H1 (cell line): ENCODE results near the gene B4GALT5. TPM values are rescaled to one million over a fixed set of nuclear protein-coding genes. Genes with fewer than 3 reads are reported as not detected.

ENCODE experiments used
- CTCF ChIA-PET: fragments of 300-600 bp; sonication (Branson Sonifier 250); formaldehyde crosslinking; loops from one replicate; lab custom pipeline; 2021; ENCODE audit not compliant: partially characterized antibody; lab: Charles Lee
- POLR2A ChIA-PET: fragments of 300-600 bp; sonication (Branson Sonifier 250); formaldehyde crosslinking; loops from one replicate; lab custom pipeline; 2021; ENCODE audit warnings: inconsistent platforms; ENCODE audit not compliant: partially characterized antibody; lab: Charles Lee
- DNase-seq, 2 experiments: peaks; one replicate each; pipeline versions ENCODE4 v3.0.0 to v3.0.0-alpha.2; 2010 to 2022; ENCODE audit warnings: low spot score in 2 of 2, low read depth in 1 of 2, mixed read lengths in 1 of 2
- FAIRE-seq: peaks from 2 replicates; lab custom pipeline; 2011; peaks lifted over from hg19 to GRCh38; lab: Jason Lieb, UNC
- H2AFZ ChIP-seq: 2 replicates; pipeline ENCODE4 v1.8.1; 2012; ENCODE audit warnings: low read length, inconsistent platforms
- H2AK5ac ChIP-seq: 2 replicates; pipeline ENCODE4 v1.6.1; 2013; ENCODE audit warnings: low read depth, low read length
- H2BK120ac ChIP-seq: replicated peaks from 2 replicates; pipeline ENCODE3; 2013; ENCODE audit warnings: low read depth, low read length, inconsistent platforms
- H2BK12ac ChIP-seq: 2 replicates; pipeline ENCODE4 v1.6.1; 2013; ENCODE audit warnings: low read depth, low read length
- H2BK15ac ChIP-seq: 2 replicates; pipeline ENCODE4 v1.6.1; 2013; ENCODE audit warnings: low read length
- H2BK20ac ChIP-seq: 2 replicates; pipeline ENCODE4 v1.6.1; 2013; ENCODE audit warnings: low read length
- H2BK5ac ChIP-seq: 2 replicates; pipeline ENCODE4 v1.6.1; 2013; ENCODE audit warnings: low read depth, low read length
- H3K14ac ChIP-seq: 2 replicates; pipeline ENCODE4 v1.6.1; 2013; ENCODE audit warnings: inconsistent platforms; ENCODE audit not compliant: insufficient read length
- H3K18ac ChIP-seq: 2 replicates; pipeline ENCODE4 v1.6.1; 2013; ENCODE audit warnings: low read length; ENCODE audit errors: extremely low read depth
- H3K23ac ChIP-seq: 2 replicates; pipeline ENCODE4 v1.6.1; 2013; ENCODE audit warnings: inconsistent platforms; ENCODE audit not compliant: insufficient read length
- H3K23me2 ChIP-seq: 2 replicates; pipeline ENCODE4 v1.6.1; 2013; ENCODE audit warnings: low read depth, low read length
- H3K27ac ChIP-seq: 2 replicates; pipeline ENCODE4 v1.6.1; 2011; ENCODE audit warnings: low read depth, low read length, inconsistent platforms
- H3K27me3 ChIP-seq, 4 experiments: replicated peaks in 1 of 4; 1 replicate in 1 of 4; 2 replicates in 3 of 4; pipeline versions ENCODE4 v1.6.1 to v1.8.1; 2011 to 2013; ENCODE audit warnings: low read length in 3 of 4, mild to moderate bottlenecking in 3 of 4, inconsistent platforms in 2 of 4, mixed read lengths in 2 of 4, moderate library complexity in 1 of 4; ENCODE audit not compliant: control insufficient read depth in 3 of 4, insufficient read depth in 3 of 4; ENCODE audit errors: extremely low read depth in 1 of 4
- H3K36me3 ChIP-seq, 4 experiments: 2 replicates each; pipeline versions ENCODE4 v1.6.1 to v1.8.1; 2011 to 2013; ENCODE audit warnings: mild to moderate bottlenecking in 4 of 4, low read length in 3 of 4, moderate library complexity in 2 of 4, control low read depth in 1 of 4, inconsistent platforms in 1 of 4; ENCODE audit not compliant: insufficient read depth in 4 of 4, control insufficient read depth in 2 of 4
- H3K4ac ChIP-seq: replicated peaks from 2 replicates; pipeline ENCODE3; 2013; ENCODE audit warnings: low read length, low read depth, mixed read lengths, inconsistent platforms; ENCODE audit not compliant: insufficient read length
- H3K4me1 ChIP-seq, 4 experiments: replicated peaks in 1 of 4; 1 replicate in 1 of 4; 2 replicates in 3 of 4; pipeline versions ENCODE4 v1.6.1 to v1.8.1; 2011 to 2013; ENCODE audit warnings: low read length in 3 of 4, inconsistent platforms in 2 of 4, mixed read lengths in 1 of 4; ENCODE audit not compliant: insufficient read depth in 4 of 4, control insufficient read depth in 3 of 4
- H3K4me2 ChIP-seq, 2 experiments: 2 replicates each; pipeline versions ENCODE4 v1.6.1 to v1.8.1; 2011 to 2013; ENCODE audit warnings: low read depth in 2 of 2, low read length in 2 of 2, control low read depth in 1 of 2, inconsistent platforms in 1 of 2, mild to moderate bottlenecking in 1 of 2; ENCODE audit not compliant: insufficient read depth in 1 of 2
- H3K4me3 ChIP-seq, 4 experiments: fragments of 200-600, 300-600 bp in 1 of 4; sonication (generic), shearing (Covaris generic), sonication (Bioruptor Twin) in 1 of 4; 2 replicates each; pipeline versions ENCODE4 v1.5.1 to v1.8.1; 2011 to 2016; ENCODE audit warnings: low read length in 4 of 4, low read depth in 3 of 4, control low read depth in 2 of 4, inconsistent platforms in 2 of 4, mild to moderate bottlenecking in 2 of 4, mixed read lengths in 1 of 4, moderate library complexity in 1 of 4; ENCODE audit not compliant: insufficient read depth in 2 of 4; ENCODE audit errors: extremely low read depth in 1 of 4
- H3K56ac ChIP-seq: replicated peaks from 2 replicates; pipeline ENCODE3; 2013; ENCODE audit warnings: low read depth, mild to moderate bottlenecking, mixed read lengths, low read length, inconsistent platforms; ENCODE audit not compliant: insufficient read length
- H3K79me1 ChIP-seq: 2 replicates; pipeline ENCODE4 v1.6.1; 2013; ENCODE audit warnings: low read depth, low read length, control low read depth
- H3K79me2 ChIP-seq, 2 experiments: 2 replicates each; pipeline versions ENCODE4 v1.6.1 to v1.8.1; 2012 to 2013; ENCODE audit warnings: low read length in 2 of 2, mild to moderate bottlenecking in 2 of 2, inconsistent platforms in 1 of 2; ENCODE audit not compliant: insufficient read depth in 2 of 2, control insufficient read depth in 1 of 2
- H3K9ac ChIP-seq, 4 experiments: replicated peaks in 1 of 4; 1 replicate in 1 of 4; 2 replicates in 3 of 4; pipeline versions ENCODE4 v1.6.1 to v1.8.1; 2011 to 2013; ENCODE audit warnings: low read depth in 3 of 4, low read length in 3 of 4, control low read depth in 2 of 4, mild to moderate bottlenecking in 2 of 4, moderate library complexity in 2 of 4, inconsistent platforms in 1 of 4; ENCODE audit errors: extremely low read depth in 1 of 4
- H3K9me3 ChIP-seq, 2 experiments: 2 replicates each; pipeline versions ENCODE4 v1.6.1 to v1.8.1; 2012 to 2013; ENCODE audit warnings: mild to moderate bottlenecking in 2 of 2, moderate library complexity in 2 of 2, control low read depth in 1 of 2, inconsistent platforms in 1 of 2, low read depth in 1 of 2, low read length in 1 of 2, mixed read lengths in 1 of 2; ENCODE audit not compliant: insufficient read depth in 2 of 2
- H4K20me1 ChIP-seq, 2 experiments: replicated peaks in 1 of 2; 2 replicates each; pipeline versions ENCODE3 to v1.8.1; 2011 to 2013; ENCODE audit warnings: inconsistent platforms in 2 of 2, low read length in 2 of 2, mild to moderate bottlenecking in 1 of 2; ENCODE audit not compliant: insufficient read depth in 2 of 2, control insufficient read depth in 1 of 2
- H4K5ac ChIP-seq: 2 replicates; pipeline ENCODE4 v1.6.1; 2013; ENCODE audit warnings: low read length, low read depth, mixed read lengths, inconsistent platforms; ENCODE audit not compliant: insufficient read length
- H4K8ac ChIP-seq: 2 replicates; pipeline ENCODE4 v1.8.0; 2013; ENCODE audit warnings: mild to moderate bottlenecking, moderate library complexity, low read length, inconsistent platforms; ENCODE audit not compliant: insufficient read depth; ENCODE audit errors: extremely low read depth
- H4K91ac ChIP-seq: replicated peaks from 2 replicates; pipeline ENCODE3; 2013; ENCODE audit warnings: low read length, mixed read lengths, inconsistent platforms; ENCODE audit not compliant: insufficient read length
- ATF3 ChIP-seq: IDR thresholded peaks from 2 replicates; pipeline ENCODE4 v1.6.1; 2011; ENCODE audit warnings: low read depth, mild to moderate bottlenecking, low read length; ENCODE audit not compliant: insufficient read depth
- BRCA1 ChIP-seq: IDR thresholded peaks from 2 replicates; pipeline ENCODE4 v1.6.1; 2012; ENCODE audit warnings: low read depth, low read length, improper control_type of control experiment
- POLR2A ChIP-seq, 2 experiments: IDR thresholded peaks; 1 replicate in 1 of 2; 2 replicates in 1 of 2; pipeline ENCODE4 v1.6.1; 2011; ENCODE audit warnings: low read depth in 2 of 2, low read length in 2 of 2, mild to moderate bottlenecking in 2 of 2; ENCODE audit errors: control extremely low read depth in 1 of 2
- RAD21 ChIP-seq, 2 experiments: IDR thresholded peaks in 1 of 2; conservative IDR thresholded peaks in 1 of 2; 2 replicates each; pipeline ENCODE4 v1.6.1; 2011; ENCODE audit warnings: low read depth in 2 of 2, low read length in 2 of 2, improper control_type of control experiment in 1 of 2, inconsistent platforms in 1 of 2, mild to moderate bottlenecking in 1 of 2, moderate library complexity in 1 of 2
- SIN3A ChIP-seq, 2 experiments: IDR thresholded peaks in 1 of 2; conservative IDR thresholded peaks in 1 of 2; 2 replicates each; pipeline ENCODE4 v1.6.1; 2011 to 2012; ENCODE audit warnings: low read length in 2 of 2, improper control_type of control experiment in 1 of 2, low read depth in 1 of 2, mild to moderate bottlenecking in 1 of 2
- SIX5 ChIP-seq: IDR thresholded peaks from 2 replicates; pipeline ENCODE4 v1.6.1; 2011; ENCODE audit warnings: mild to moderate bottlenecking, low read depth, low read length
- YY1 ChIP-seq: IDR thresholded peaks from 2 replicates; pipeline ENCODE4 v1.6.1; 2011; ENCODE audit warnings: low read depth, mild to moderate bottlenecking, low read length
- WGBS, 2 experiments: shearing (Covaris generic) in 1 of 2; methylation state at CpG; one replicate each; pipeline versions ENCODE4 v1.1.6 to v1.1.7; 2013 to 2015; ENCODE audit warnings: low lambda C conversion rate in 2 of 2, mixed read lengths in 2 of 2, inconsistent platforms in 1 of 2, low coverage in 1 of 2, missing lambda C conversion rate in 1 of 2; ENCODE audit not compliant: insufficient replicate concordance in 2 of 2, insufficient coverage in 1 of 2, insufficient read length in 1 of 2; ENCODE audit errors: extremely low coverage in 1 of 2, missing lambda C conversion rate in 1 of 2; 5-methylcytosine and 5-hydroxymethylcytosine counted together
- polyA plus RNA-seq, 7 experiments: library from polyadenylated mRNA; depleted of rRNA in 3 of 7; stranded (reverse) in 5 of 7; unstranded in 2 of 7; fragments of >200 nt in 5 of 7; fragments of 200-250 nt in 2 of 7; gene quantifications; 1 replicate in 5 of 7; 2 replicates in 1 of 7; 4 replicates in 1 of 7; pipeline versions ENCODE4 v1.2.1 to v1.2.3, GENCODE V29; 2011 to 2013; ENCODE audit warnings: missing spikeins in 2 of 7, mixed read lengths in 2 of 7
- total RNA-seq: library from RNA; stranded (reverse); fragmentation: NEBNext Ultra II Directional; extraction: Animal tissue kit (Norgen Biotek cat#: 25700); gene quantifications from 2 replicates; pipeline ENCODE4 v1.2.1, GENCODE V29; 2021

B4GALT5 gene
- total and polyA plus RNA-seq, 2 of the 8 experiments (the other 6 are each of a cell fraction or from before 2014, with no cell fraction given), result 46.5 to 75.4 TPM

DNA sequence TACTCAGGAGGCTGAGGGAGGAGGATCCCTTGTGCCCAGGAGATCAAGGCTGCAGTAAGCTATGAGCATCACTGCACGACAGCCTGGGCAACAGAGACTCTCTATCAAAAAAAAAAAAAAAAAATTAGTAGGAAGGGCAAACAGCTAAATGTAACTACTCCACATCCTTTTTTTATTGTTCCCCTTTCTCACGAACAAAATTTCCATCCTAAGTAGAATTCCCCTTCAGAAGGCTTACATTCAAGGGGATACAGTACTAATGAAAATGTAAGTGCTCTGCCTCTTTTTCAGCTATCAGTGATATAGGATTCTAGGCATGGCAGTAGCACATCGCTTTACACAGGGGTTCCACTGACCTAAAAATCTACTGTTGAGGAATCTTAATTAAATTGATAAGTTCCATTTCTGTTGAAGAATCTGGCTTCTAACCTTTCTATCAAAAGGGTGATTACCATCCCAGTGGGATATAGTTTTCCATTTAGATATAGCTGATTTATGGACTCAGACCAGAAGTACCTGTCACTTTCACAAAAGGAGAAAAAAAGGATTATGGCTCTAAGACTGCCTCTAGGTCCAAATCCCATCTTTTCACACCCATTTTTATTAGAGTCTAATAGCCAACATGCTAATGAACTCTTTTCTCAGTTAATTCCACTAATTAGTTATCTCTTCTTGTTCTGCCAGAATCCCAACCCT is 2.6 kb downstream of the B4GALT5 start:
- no peaks in the 10 kb centered on the region for H3K9me3 ChIP-seq
- H3K79me2 ChIP-seq, result peaks cover 37 to 72% of the 10 kb centered on the region in 2 experiments
- no peak overlapping the region for H3K9ac ChIP-seq
- peak overlapping the region; percentile 88 to 96; a peak in 3 of 4 replicates for H3K4me2 ChIP-seq
- peak overlapping the region in 2 of 4 experiments; percentile 77 to 96; a peak in 2 of 8 replicates for H3K4me3 ChIP-seq
- no peak overlapping the region for H4K8ac ChIP-seq
- H3K27me3 ChIP-seq, result no peaks in the 10 kb centered on the region
- WGBS, 2 experiments, result 63% methylated on average over 3 of the region's 3 CpGs; no CpG with 5 or more reads in 1 of the 2 experiments
- no peak overlapping the region for H2BK120ac ChIP-seq
- H3K4ac ChIP-seq, result no peak overlapping the region
- H3K27ac ChIP-seq, result no peak overlapping the region
- H3K36me3 ChIP-seq, result no peaks in the 10 kb centered on the region
- H4K91ac ChIP-seq, result no peak overlapping the region
- H2BK20ac ChIP-seq, result no peak overlapping the region
- H4K20me1 ChIP-seq, result peaks cover 21 to 25% of the 10 kb centered on the region in 2 experiments
- no peak overlapping the region for H2AFZ ChIP-seq
- H3K14ac ChIP-seq, result no peak overlapping the region
- FAIRE-seq (no peak), DNase-seq (no peak)
- H3K4me1 ChIP-seq, result peaks cover 5 to 11% (median 5%) of the 10 kb centered on the region in 4 experiments; a peak in 6 of 7 replicates
- no peak overlapping the region for H3K56ac ChIP-seq
- CTCF ChIA-PET, result interaction anchor here (0.8 to 1.3 kb wide), 5 partner anchors 22 to 205 kb away, joined by 3 read pairs; no protein-coding TSS in a partner anchor
- peaks cover 9% of the 10 kb centered on the region for H3K23me2 ChIP-seq
- H2BK5ac ChIP-seq, result no peak overlapping the region
- no peak overlapping the region for H3K18ac ChIP-seq
- no peak overlapping the region for H2BK15ac ChIP-seq
- no peak overlapping the region for H3K23ac ChIP-seq
- H2AK5ac ChIP-seq, result no peak overlapping the region
- no peak overlapping the region for H2BK12ac ChIP-seq
- TF ChIP-seq YY1 (no peak), RAD21 (IDR thresholded peaks at IDR 0.05 in 1 of 2, conservative IDR thresholded peaks at IDR 0.05 in 1 of 2; ENCODE audit: low read depth in 2 of 2, low read length in 2 of 2) (no peak), POLR2A (IDR thresholded peaks at IDR 0.05; ENCODE audit: control extremely low read depth in 1 of 2, low read depth in 2 of 2, low read length in 2 of 2) (peak in 1 of 2 experiments; percentile 26; a peak in 1 of 3 replicates), SIX5 (no peak), BRCA1 (no peak), SIN3A (conservative IDR thresholded peaks at IDR 0.05 in 1 of 2, IDR thresholded peaks at IDR 0.05 in 1 of 2; ENCODE audit: low read depth in 1 of 2, low read length in 2 of 2) (no peak), ATF3 (no peak)
- peaks cover 2% of the 10 kb centered on the region; the same call in 1 of the 2 replicates for H3K79me1 ChIP-seq
- POLR2A ChIA-PET, result interaction anchor here (0.6 to 1.6 kb wide), 5 partner anchors 12 to 193 kb away, joined by 3 to 5 read pairs (median 3); no protein-coding TSS in a partner anchor
- H4K5ac ChIP-seq, result no peak overlapping the region
